PC-3 (cell line): Measurements from ENCODE around the gene PXT1. TPM values are rescaled to one million over a fixed set of nuclear protein-coding genes. Genes with fewer than 3 reads are reported as not detected.

Source experiments
- ATAC-seq: fragments of 200-7000 bp; cut with Tn5 transposase; 2 replicates; pipeline ENCODE4 v1.9.1; 2020; ENCODE audit warnings: mild to moderate bottlenecking, moderate library complexity
- BruUV-seq: library from RNA; stranded (reverse); fragments of 400-500 nt; replicated peaks from 2 replicates; lab custom pipeline; 2021; lab: Mats Ljungman, UMichigan
- CTCF ChIA-PET: fragments of 300-600 bp; sonication (Branson Sonifier 250); formaldehyde crosslinking; loops from one replicate; lab custom pipeline; 2022; ENCODE audit warnings: antibody characterized with exemption; lab: Charles Lee
- POLR2A ChIA-PET: fragments of 300-600 bp; sonication (Branson Sonifier 250); formaldehyde crosslinking; loops from one replicate; lab custom pipeline; 2022; ENCODE audit warnings: antibody characterized with exemption; ENCODE audit not compliant: unreplicated experiment; lab: Charles Lee
- DNase-seq: peaks from one replicate; pipeline ENCODE4 v3.0.0-alpha.2; 2015
- H2AFZ ChIP-seq: fragments of 300-600 bp; sonication (generic); 2 replicates; pipeline ENCODE4 v1.6.0; 2016; ENCODE audit warnings: antibody characterized with exemption, low read length
- H3F3A ChIP-seq: fragments of 300-600 bp; sonication (generic); one replicate; pipeline ENCODE4 v1.6.0; 2017; ENCODE audit warnings: antibody characterized with exemption, low read length, control low read depth, mild to moderate bottlenecking; ENCODE audit not compliant: unreplicated experiment
- H3K27ac ChIP-seq: fragments of 300-600 bp; sonication (generic); 2 replicates; pipeline ENCODE4 v1.5.1; 2016; ENCODE audit warnings: mild to moderate bottlenecking, low read length
- H3K27me3 ChIP-seq: fragments of 300-600 bp; sonication (generic); 2 replicates; pipeline ENCODE4 v1.6.1; 2016; ENCODE audit warnings: low read length, mixed read lengths
- H3K36me3 ChIP-seq: fragments of 300-600 bp; sonication (generic); 2 replicates; pipeline ENCODE4 v1.6.1; 2016; ENCODE audit warnings: low read depth, mixed run types, low read length, mixed read lengths
- H3K4me1 ChIP-seq: fragments of 300-600 bp; sonication (generic); 2 replicates; pipeline ENCODE4 v1.5.1; 2016; ENCODE audit warnings: low read length; ENCODE audit not compliant: insufficient read depth
- H3K4me2 ChIP-seq: fragments of 300-600 bp; sonication (generic); 2 replicates; pipeline ENCODE4 v1.6.0; 2016; ENCODE audit warnings: low read length
- H3K4me3 ChIP-seq: fragments of 300-600 bp; sonication (generic); 2 replicates; pipeline ENCODE4 v1.5.1; 2016; ENCODE audit warnings: mild to moderate bottlenecking, low read length, mixed read lengths
- H3K79me2 ChIP-seq: fragments of 300-600 bp; sonication (generic); 2 replicates; pipeline ENCODE4 v1.6.1; 2017; ENCODE audit warnings: low read length, mixed read lengths
- H3K9ac ChIP-seq: fragments of 300-600 bp; sonication (generic); 2 replicates; pipeline ENCODE4 v1.6.0; 2016; ENCODE audit warnings: mild to moderate bottlenecking, low read length
- H3K9me2 ChIP-seq: fragments of 300-600 bp; sonication (generic); replicated peaks from 2 replicates; pipeline ENCODE4 v1.6.1; 2016; ENCODE audit warnings: mixed run types, low read length, mixed read lengths
- H3K9me3 ChIP-seq: fragments of 300-600 bp; sonication (generic); 2 replicates; pipeline ENCODE4 v1.6.1; 2016; ENCODE audit warnings: low read length, mixed read lengths
- H4K20me1 ChIP-seq: fragments of 300-600 bp; sonication (generic); 2 replicates; pipeline ENCODE4 v1.6.1; 2016; ENCODE audit warnings: low read length, mixed read lengths
- EZH2 ChIP-seq: fragments of 300-600 bp; sonication (generic); IDR thresholded peaks from one replicate; pipeline ENCODE4 v1.6.1; 2017; ENCODE audit warnings: antibody characterized with exemption, mild to moderate bottlenecking, low read length; ENCODE audit not compliant: unreplicated experiment
- EZH2phosphoT487 ChIP-seq: fragments of 300-600 bp; sonication (generic); IDR thresholded peaks from 2 replicates; pipeline ENCODE4 v1.6.1; 2018; ENCODE audit warnings: mild to moderate bottlenecking, antibody characterized with exemption, low read length, borderline replicate concordance
- intact Hi-C: fragments of 100-400 bp; cut with micrococcal nuclease; formaldehyde crosslinking; loops from 2 replicates; pipeline ENCODE4 v1.9.0; 2023
- total RNA-seq: library from RNA; depleted of rRNA; stranded (reverse); fragments of >200 nt; gene quantifications from 2 replicates; pipeline ENCODE4 v1.2.3, GENCODE V29; 2014
- TF ChIP-seq, protein P1 (sequence below): fragments of 300-600 bp; sonication (generic); conservative IDR thresholded peaks from 2 replicates; pipeline ENCODE4 v1.5.1; 2017; ENCODE audit warnings: antibody characterized with exemption, low read depth, mild to moderate bottlenecking, low read length

The PXT1 gene
- total RNA-seq, 1 experiment from 2014 or later, result not detected

DNA sequence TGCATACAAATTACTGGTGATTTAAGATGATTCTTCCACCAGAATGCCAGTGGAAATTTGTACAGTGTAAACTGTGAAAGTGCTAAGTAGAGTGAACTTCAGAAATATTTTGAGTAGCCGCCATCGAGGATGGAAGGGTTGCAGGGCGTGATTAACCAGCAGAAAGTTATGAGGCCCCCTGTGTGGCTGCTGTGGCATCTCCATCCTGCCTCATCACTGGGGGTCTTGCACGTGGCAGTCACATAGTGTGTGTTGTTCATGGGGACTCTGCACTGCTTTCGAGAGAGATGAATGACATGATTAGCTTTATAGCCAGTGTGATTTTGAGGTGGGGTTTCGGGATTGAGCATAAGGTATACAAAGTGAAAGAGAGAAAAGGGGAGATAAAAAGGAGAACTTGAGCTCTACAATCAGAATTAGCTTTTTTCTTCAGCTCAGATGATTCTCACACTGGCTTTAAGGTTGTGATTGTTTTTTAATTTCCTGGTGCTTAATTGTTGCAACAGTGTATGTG lies 26.6 kb upstream of the PXT1 start:
- ChIA-PET CTCF (no interaction called here), POLR2A (no interaction called here)
- ATAC-seq (no peak), DNase-seq (no peak)
- Histone ChIP-seq H3F3A (no peaks in the 10 kb centered on the region), H3K9me2 (no peaks in the 10 kb centered on the region), H3K4me1 (no peaks in the 10 kb centered on the region), H3K36me3 (peaks cover 10% of the 10 kb centered on the region; the same call in 1 of the 2 replicates), H3K79me2 (peaks cover 37% of the 10 kb centered on the region), H4K20me1 (0 out of 2 replicates have a peak, but pooled peaks cover 4% of the 10 kb centered on the region), H3K27me3 (no peaks in the 10 kb centered on the region), H3K4me3 (no peak overlapping the region), H2AFZ (no peak overlapping the region), H3K4me2 (no peak overlapping the region), H3K9ac (no peak overlapping the region), H3K9me3 (no peaks in the 10 kb centered on the region), H3K27ac (no peak overlapping the region)
- BruUV-seq, result no TSS peak
- intact Hi-C loops, result no loop called here
- TF ChIP-seq EZH2phosphoT487 (no peak), EZH2 (no peak)
- TF ChIP-seq, protein P1, sequence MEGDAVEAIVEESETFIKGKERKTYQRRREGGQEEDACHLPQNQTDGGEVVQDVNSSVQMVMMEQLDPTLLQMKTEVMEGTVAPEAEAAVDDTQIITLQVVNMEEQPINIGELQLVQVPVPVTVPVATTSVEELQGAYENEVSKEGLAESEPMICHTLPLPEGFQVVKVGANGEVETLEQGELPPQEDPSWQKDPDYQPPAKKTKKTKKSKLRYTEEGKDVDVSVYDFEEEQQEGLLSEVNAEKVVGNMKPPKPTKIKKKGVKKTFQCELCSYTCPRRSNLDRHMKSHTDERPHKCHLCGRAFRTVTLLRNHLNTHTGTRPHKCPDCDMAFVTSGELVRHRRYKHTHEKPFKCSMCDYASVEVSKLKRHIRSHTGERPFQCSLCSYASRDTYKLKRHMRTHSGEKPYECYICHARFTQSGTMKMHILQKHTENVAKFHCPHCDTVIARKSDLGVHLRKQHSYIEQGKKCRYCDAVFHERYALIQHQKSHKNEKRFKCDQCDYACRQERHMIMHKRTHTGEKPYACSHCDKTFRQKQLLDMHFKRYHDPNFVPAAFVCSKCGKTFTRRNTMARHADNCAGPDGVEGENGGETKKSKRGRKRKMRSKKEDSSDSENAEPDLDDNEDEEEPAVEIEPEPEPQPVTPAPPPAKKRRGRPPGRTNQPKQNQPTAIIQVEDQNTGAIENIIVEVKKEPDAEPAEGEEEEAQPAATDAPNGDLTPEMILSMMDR, result no peak

DNA sequence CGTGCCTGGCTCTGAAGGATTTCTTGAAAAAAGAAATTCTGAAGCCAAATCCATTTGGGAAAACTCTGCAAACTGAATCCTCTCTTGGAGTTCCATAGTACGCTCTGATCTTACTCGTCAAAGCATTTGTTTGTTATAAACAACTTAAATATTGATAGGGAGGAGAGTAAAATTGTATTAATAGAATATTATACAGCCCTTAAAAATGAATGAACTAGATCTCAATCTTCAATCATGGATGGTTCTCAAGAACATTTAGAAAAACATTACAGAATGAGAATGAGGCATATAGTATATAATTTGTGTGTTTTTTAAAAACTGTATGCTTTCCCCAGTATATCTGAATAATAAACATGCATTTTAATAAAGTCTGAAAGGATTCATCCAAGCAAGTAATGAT lies 25.0 kb upstream of the PXT1 start:
- no peaks in the 10 kb centered on the region for H3F3A ChIP-seq
- ChIA-PET CTCF (no interaction called here), POLR2A (no interaction called here)
- intact Hi-C loops, result no loop called here
- no peak for ATAC-seq
- 0 out of 2 replicates have a peak, but pooled peaks cover 4% of the 10 kb centered on the region for H4K20me1 ChIP-seq
- H3K4me2 ChIP-seq, result no peak overlapping the region
- H3K27me3 ChIP-seq, result no peaks in the 10 kb centered on the region
- no peak overlapping the region for H3K27ac ChIP-seq
- peaks cover 52% of the 10 kb centered on the region for H3K79me2 ChIP-seq
- no peak for DNase-seq
- no peaks in the 10 kb centered on the region for H3K4me1 ChIP-seq
- H3K9me2 ChIP-seq, result no peaks in the 10 kb centered on the region
- no TSS peak for BruUV-seq
- H3K9me3 ChIP-seq, result no peaks in the 10 kb centered on the region
- TF ChIP-seq, protein P1, result no peak
- TF ChIP-seq EZH2phosphoT487 (no peak), EZH2 (no peak)
- H3K9ac ChIP-seq, result no peak overlapping the region
- H2AFZ ChIP-seq, result no peak overlapping the region
- peaks cover 10% of the 10 kb centered on the region; the same call in 1 of the 2 replicates for H3K36me3 ChIP-seq
- H3K4me3 ChIP-seq, result no peak overlapping the region

DNA sequence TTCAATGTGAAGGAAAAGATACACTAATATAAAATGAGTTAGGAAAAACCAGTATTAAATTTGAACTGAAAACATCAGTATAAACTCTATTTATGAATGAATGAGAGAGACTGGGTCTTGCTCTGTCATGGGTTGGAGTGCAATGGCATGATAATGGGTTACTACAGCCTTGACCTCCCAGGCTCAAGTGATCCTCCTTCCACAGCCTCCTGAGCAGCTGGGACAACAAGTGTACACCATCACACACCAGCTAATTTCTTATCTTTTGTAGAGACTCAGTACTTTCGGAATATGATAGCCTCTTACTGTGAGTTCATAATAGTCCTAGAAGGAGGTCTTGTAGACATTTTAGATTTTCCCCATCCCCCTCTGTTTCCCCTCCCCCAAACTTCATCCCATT lies 21.6 kb upstream of the PXT1 start:
- peaks cover 81% of the 10 kb centered on the region for H3K79me2 ChIP-seq
- POLR2A ChIA-PET, result no interaction called here
- H3K36me3 ChIP-seq, result no peaks in the 10 kb centered on the region
- intact Hi-C loops, result no loop called here
- H3F3A ChIP-seq, result no peaks in the 10 kb centered on the region
- H3K9me2 ChIP-seq, result no peaks in the 10 kb centered on the region
- no peaks in the 10 kb centered on the region for H3K4me1 ChIP-seq
- H3K27ac ChIP-seq, result no peak overlapping the region
- ATAC-seq (no peak), DNase-seq (no peak)
- H4K20me1 ChIP-seq, result 0 out of 2 replicates have a peak, but pooled peaks cover 3% of the 10 kb centered on the region
- no peaks in the 10 kb centered on the region for H3K9me3 ChIP-seq
- TF ChIP-seq, protein P1, result no peak
- CTCF ChIA-PET, result no interaction called here
- H3K4me2 ChIP-seq, result no peak overlapping the region
- no peak overlapping the region for H2AFZ ChIP-seq
- H3K9ac ChIP-seq, result no peak overlapping the region
- no peak overlapping the region for H3K4me3 ChIP-seq
- no TSS peak for BruUV-seq
- no peaks in the 10 kb centered on the region for H3K27me3 ChIP-seq
